Retinal pigment epithelial cell (primary cell): ENCODE data around the gene NTNG2.

Experiments
- DNase-seq: peaks from one replicate; pipeline ENCODE4 v3.0.0-alpha.2; 2010; ENCODE audit warnings: low read depth
- H3K4me3 ChIP-seq: 2 replicates; pipeline ENCODE4 v1.5.1; 2011; ENCODE audit warnings: mild to moderate bottlenecking, low read length, control low read depth, moderate library complexity
- TF ChIP-seq, protein P1 (sequence below): conservative IDR thresholded peaks from 2 replicates; pipeline ENCODE4 v1.5.1; 2011; ENCODE audit warnings: low read depth, low read length, control low read depth, inconsistent platforms

NTNG2 gene

DNA sequence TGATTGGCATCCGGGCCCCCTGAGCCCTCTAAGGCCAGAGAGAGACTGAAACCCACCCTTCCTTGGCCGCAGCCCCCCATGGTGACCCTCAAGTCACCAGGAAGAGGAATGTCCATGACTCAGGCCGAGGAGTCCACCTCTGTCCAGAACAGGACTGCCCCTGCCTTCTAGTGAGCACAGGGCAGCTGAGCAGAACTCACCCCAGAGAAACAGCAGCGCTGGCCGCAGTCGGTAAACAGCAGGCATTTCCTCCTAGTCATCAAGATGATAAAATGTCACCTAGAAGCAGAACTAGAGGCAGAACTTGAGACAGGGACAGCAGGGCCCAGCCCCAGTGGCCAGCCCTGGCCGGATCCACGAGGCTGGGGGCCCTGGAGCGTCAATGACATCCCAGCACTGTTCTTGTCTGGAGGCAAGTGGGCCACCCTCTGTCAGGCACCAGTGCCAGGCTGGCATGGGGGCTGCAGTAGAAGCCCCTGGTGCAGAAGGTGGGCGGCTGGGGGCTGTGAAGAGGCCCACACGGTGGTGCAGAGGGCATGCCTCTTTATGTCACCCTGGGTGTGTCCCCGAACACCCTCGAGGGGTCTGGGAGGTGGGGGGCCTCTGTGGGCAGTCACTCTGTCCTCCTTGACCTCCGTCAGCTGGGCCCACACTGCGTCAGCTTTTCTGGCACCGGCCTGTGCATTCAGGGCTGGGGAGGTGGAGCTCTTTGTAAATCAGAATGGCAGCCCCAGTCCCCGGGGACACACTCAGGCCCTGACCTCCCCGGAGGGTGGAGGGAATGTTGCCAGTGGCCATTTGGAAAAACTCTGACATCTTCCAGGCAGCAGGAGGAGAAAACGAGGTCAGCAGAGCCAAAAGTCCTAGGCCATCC lies 83.0 kb downstream of the NTNG2 start:
- TF ChIP-seq, protein P1, sequence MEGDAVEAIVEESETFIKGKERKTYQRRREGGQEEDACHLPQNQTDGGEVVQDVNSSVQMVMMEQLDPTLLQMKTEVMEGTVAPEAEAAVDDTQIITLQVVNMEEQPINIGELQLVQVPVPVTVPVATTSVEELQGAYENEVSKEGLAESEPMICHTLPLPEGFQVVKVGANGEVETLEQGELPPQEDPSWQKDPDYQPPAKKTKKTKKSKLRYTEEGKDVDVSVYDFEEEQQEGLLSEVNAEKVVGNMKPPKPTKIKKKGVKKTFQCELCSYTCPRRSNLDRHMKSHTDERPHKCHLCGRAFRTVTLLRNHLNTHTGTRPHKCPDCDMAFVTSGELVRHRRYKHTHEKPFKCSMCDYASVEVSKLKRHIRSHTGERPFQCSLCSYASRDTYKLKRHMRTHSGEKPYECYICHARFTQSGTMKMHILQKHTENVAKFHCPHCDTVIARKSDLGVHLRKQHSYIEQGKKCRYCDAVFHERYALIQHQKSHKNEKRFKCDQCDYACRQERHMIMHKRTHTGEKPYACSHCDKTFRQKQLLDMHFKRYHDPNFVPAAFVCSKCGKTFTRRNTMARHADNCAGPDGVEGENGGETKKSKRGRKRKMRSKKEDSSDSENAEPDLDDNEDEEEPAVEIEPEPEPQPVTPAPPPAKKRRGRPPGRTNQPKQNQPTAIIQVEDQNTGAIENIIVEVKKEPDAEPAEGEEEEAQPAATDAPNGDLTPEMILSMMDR = no peak
- H3K4me3 ChIP-seq = no peak overlapping the region
- DNase-seq = no peak

DNA sequence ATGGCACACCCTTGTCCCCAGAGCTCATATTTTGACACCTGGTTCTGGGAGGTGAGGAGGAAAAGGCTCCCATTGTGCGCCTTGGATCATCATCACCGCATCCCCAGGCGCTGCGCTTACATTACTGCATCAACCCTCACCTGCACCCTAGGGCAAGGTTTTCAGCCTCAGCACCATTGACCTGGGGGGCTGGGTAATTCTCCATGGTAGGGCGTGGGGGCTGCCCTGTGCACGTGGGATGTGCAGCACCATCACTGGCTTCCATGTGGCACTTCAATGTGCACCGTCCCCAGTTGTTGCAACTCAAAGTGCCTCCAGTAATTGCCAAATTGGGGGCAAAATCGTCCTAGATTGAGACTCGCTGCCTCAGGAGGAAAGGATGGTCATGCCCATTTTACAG lies 83.6 kb downstream of the NTNG2 start:
- DNase-seq = no peak

DNA sequence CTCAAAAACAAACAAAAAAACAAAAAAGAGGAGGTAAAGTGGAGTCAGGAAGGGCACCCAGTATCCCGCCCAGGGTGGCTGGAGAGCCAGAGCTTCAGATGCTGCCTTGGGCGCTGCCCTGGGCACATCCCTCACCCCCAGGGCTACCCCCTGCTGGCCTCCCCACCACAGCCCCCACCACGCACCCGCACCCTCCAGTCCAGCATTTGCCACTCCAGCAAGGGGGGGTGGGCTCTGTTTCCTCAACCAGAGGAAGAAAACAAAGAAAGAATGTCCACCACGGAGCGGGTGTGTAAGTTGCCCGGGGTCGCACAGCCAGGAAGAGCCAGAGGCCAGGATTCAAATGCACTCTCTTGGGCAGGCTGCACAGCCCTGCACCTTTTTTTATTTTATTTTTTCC lies 86.1 kb downstream of the NTNG2 start:
- TF ChIP-seq, protein P1 = no peak
- no peak for DNase-seq
- no peak overlapping the region for H3K4me3 ChIP-seq

More for the DNA sequence above, 83.6 kb downstream of the NTNG2 start:
- no peak overlapping the region for H3K4me3 ChIP-seq
- TF ChIP-seq, protein P1 = no peak

DNA sequence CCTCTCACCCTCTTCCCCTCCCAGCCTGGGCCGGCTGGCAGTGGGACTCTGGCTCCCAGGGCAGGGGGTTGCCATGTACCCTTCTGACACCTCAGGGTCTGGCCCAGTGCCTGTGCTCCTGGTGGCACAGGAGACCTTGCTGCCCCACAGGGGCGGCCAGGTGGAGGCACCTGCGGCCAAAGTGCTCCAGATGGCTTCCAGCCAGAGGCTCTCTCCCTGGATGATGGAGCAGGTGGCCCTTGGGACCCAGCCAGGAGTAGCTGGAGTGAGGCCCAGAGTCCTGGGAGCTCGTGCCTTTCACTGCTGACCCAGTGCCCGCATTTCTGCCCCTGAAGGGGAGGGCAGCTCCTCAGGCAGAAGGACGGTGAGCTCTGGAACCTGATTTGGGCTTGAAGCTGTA lies 87.3 kb downstream of the NTNG2 start:
- DNase-seq = no peak
- TF ChIP-seq, protein P1 = no peak
- no peak overlapping the region for H3K4me3 ChIP-seq

DNA sequence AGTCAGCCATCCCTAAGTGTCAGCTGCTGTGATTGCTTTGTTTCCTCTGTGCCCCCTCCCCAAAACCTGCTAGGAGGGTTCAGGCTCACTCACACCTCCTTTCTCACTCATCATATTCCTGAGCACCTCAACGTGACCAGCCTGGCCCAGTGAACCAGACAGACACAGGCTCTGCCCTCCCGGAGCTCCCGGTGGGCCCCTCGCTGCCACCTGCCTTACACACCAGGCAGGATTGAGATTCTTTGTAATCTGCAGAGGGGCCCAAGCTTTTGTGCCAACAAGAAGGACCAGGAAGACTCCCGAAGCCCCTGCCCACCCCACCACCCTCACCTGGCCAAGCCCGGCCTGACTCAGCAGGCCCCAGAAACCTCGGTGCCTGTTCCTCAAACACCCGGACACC lies 87.8 kb downstream of the NTNG2 start:
- DNase-seq = no peak
- TF ChIP-seq, protein P1 = no peak
- H3K4me3 ChIP-seq = no peak overlapping the region

DNA sequence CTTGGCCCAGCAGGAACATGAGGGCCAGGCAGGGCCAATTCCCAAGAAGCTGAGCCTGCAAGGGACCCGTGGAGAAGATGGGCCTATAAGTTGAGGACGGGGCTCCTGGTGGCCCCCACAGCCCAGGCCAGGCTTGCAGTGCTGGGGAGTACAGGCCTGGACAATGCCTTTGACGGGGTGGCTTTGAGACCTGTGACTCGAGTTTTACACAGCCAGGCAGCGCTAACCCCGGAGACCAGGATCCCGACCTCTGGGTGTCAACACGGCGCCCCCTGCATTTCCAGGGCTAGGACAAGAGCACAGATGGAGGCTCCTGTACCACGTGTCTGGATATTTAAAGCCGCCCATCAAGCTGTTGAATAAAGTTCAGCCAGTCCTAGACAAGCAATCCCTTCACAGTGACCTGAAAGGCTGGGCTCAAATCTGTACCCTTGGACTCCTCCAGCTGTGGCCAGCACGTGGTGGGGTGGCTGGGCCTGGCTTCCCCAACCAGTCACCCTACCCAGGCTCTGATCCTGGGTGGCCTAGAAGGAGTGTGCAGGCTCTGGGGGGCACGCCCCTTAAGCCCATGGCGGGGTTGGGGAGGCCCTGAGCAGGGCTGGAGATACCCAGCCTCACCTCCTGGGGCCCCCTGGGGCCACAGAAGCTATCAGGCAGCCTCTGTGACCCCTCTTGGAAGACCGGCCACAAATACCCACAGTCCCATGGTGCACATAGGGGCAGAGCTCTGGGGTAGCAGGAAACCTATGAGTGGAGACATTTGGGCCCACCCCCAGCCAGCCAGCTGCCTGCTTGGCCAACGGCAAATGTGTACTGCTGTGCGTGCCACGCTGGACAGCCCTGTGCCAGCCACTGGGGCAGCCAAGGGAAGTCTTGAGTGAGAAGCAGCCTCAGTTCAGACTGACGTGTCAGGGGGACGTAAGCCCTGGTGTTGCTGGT lies 88.7 kb downstream of the NTNG2 start:
- no peak overlapping the region for H3K4me3 ChIP-seq
- DNase-seq = no peak
- TF ChIP-seq, protein P1 = no peak

DNA sequence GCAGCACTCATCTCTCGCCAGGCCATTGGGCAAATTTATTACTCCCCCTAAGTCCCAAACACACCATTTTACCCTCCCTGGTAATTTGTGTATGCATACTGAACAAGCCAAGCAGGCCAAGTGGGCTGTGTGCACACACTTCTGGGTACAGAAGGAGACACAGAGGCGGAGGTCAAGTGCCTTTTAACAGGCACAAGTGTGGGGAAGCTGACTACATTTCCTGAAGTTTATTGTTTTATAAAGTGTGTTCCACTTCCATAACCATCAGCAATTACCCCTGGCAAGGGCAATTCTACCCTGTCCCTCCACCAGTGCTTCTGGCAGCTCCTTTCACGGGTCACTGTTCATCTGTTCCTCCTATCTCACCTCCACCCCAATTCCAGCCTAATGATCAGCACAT lies 99.0 kb downstream of the NTNG2 start:
- TF ChIP-seq, protein P1 = no peak
- DNase-seq = no peak
- no peak overlapping the region for H3K4me3 ChIP-seq
